ENCODE data around the gene ENTPD7. TPM values are rescaled to one million over a fixed set of nuclear protein-coding genes. Genes with fewer than 3 reads are reported as not detected.

Gene ENTPD7
- total and polyA plus RNA-seq, 2 of the 8 experiments (the other 6 are each of a cell fraction or from before 2014, with no cell fraction given) = 5.0 to 15.6 TPM

GRCh38 chr10:99648717-99649116 is 10.6 kb upstream of the ENTPD7 start:
- H3K14ac ChIP-seq (ENCODE audit: insufficient read length) = no peak overlapping the region
- FAIRE-seq = no peak
- H4K5ac ChIP-seq (ENCODE audit: insufficient read length, low read depth, low read length) = no peak overlapping the region
- TF ChIP-seq POU5F1 (IDR thresholded peaks at IDR 0.05; ENCODE audit: low read depth, low read length) = no peak
- TF ChIP-seq E2F6 (IDR thresholded peaks at IDR 0.05) = no peak
- TF ChIP-seq SIX5 (IDR thresholded peaks at IDR 0.05; ENCODE audit: low read depth, low read length) = no peak
- TF ChIP-seq RXRA (IDR thresholded peaks at IDR 0.05; ENCODE audit: insufficient read depth, low read depth, low read length) = no peak
- TF ChIP-seq TEAD4 (IDR thresholded peaks at IDR 0.05; ENCODE audit: low read depth, low read length) = no peak
- no peak for TF ChIP-seq CREB1 (IDR thresholded peaks at IDR 0.05)
- TF ChIP-seq CEBPB (IDR thresholded peaks at IDR 0.05; ENCODE audit: low read depth, low read length) = no peak
- TF ChIP-seq SIRT6 (IDR thresholded peaks at IDR 0.05; ENCODE audit: low read length) = no peak
- TF ChIP-seq CTCF (IDR thresholded peaks at IDR 0.05; ENCODE audit: control extremely low read depth in 1 of 3, insufficient read depth in 1 of 3, low read depth in 1 of 3, low read length in 3 of 3) = no peak
- TF ChIP-seq KDM1A (IDR thresholded peaks at IDR 0.05; ENCODE audit: borderline replicate concordance, low read length) = no peak
- TF ChIP-seq NRF1 (IDR thresholded peaks at IDR 0.05; ENCODE audit: low read depth, low read length) = no peak
- TF ChIP-seq FOSL1 (IDR thresholded peaks at IDR 0.05; ENCODE audit: insufficient read depth, low read depth, low read length) = no peak
- no peak for TF ChIP-seq CBX8 (IDR thresholded peaks at IDR 0.05; ENCODE audit: borderline replicate concordance, low read depth, low read length)

More at GRCh38 chr10:99648717-99649116, 10.6 kb upstream of the ENTPD7 start:
- Histone ChIP-seq H2AK5ac (ENCODE audit: low read depth, low read length) (no peak overlapping the region), H3K23me2 (ENCODE audit: low read depth, low read length) (no peaks in the 10 kb centered on the region), H4K20me1 (replicated peaks in 1 of 2; ENCODE audit: control insufficient read depth in 1 of 2, insufficient read depth in 2 of 2, low read length in 2 of 2) (no peaks in the 10 kb centered on the region), H2BK120ac (replicated peaks; ENCODE audit: low read depth, low read length) (no peak overlapping the region), H2BK12ac (ENCODE audit: low read depth, low read length) (no peak overlapping the region), H3K79me2 (ENCODE audit: control insufficient read depth in 1 of 2, insufficient read depth in 2 of 2, low read length in 2 of 2) (no peaks in the 10 kb centered on the region), H3K4me3 (ENCODE audit: extremely low read depth in 1 of 4, insufficient read depth in 2 of 4, low read depth in 3 of 4, low read length in 4 of 4) (no peak overlapping the region), H3K18ac (ENCODE audit: extremely low read depth, low read length) (no peak overlapping the region), H3K27ac (ENCODE audit: low read depth, low read length) (no peak overlapping the region), H4K8ac (ENCODE audit: extremely low read depth, insufficient read depth, low read length) (no peak overlapping the region), H2BK15ac (ENCODE audit: low read length) (no peak overlapping the region), H3K79me1 (ENCODE audit: low read depth, low read length) (no peaks in the 10 kb centered on the region), H3K9me3 (ENCODE audit: insufficient read depth in 2 of 2, low read depth in 1 of 2, low read length in 1 of 2) (peaks cover 0 to 4% of the 10 kb centered on the region in 2 experiments; a peak in 1 of 4 replicates), H3K9ac (replicated peaks in 1 of 4; ENCODE audit: extremely low read depth in 1 of 4, low read depth in 3 of 4, low read length in 3 of 4) (no peak overlapping the region), H2BK5ac (ENCODE audit: low read depth, low read length) (no peak overlapping the region), H3K36me3 (ENCODE audit: control insufficient read depth in 2 of 4, insufficient read depth in 4 of 4, low read length in 3 of 4) (no peaks in the 10 kb centered on the region), H3K4ac (replicated peaks; ENCODE audit: insufficient read length, low read depth, low read length) (no peak overlapping the region), H3K4me1 (replicated peaks in 1 of 4; ENCODE audit: control insufficient read depth in 3 of 4, insufficient read depth in 4 of 4, low read length in 3 of 4) (no peaks in the 10 kb centered on the region), H3K27me3 (replicated peaks in 1 of 4; ENCODE audit: control insufficient read depth in 3 of 4, extremely low read depth in 1 of 4, insufficient read depth in 3 of 4, low read length in 3 of 4) (no peaks in the 10 kb centered on the region; a peak in 1 of 7 replicates), H3K23ac (ENCODE audit: insufficient read length) (no peak overlapping the region), H3K4me2 (ENCODE audit: insufficient read depth in 1 of 2, low read depth in 2 of 2, low read length in 2 of 2) (no peak overlapping the region), H2AFZ (ENCODE audit: low read length) (no peak overlapping the region), H4K91ac (replicated peaks; ENCODE audit: insufficient read length, low read length) (no peak overlapping the region), H3K56ac (replicated peaks; ENCODE audit: insufficient read length, low read depth, low read length) (no peak overlapping the region), H2BK20ac (ENCODE audit: low read length) (no peak overlapping the region)
- DNase-seq (ENCODE audit: low read depth in 1 of 2, low spot score in 2 of 2) = no peak
- 5% methylated on average over 1 of the region's 1 CpG; no CpG with 5 or more reads in 1 of the 2 experiments for WGBS, 2 experiments (ENCODE audit: extremely low coverage in 1 of 2, insufficient coverage in 1 of 2, insufficient read length in 1 of 2, insufficient replicate concordance in 2 of 2, low coverage in 1 of 2, low lambda C conversion rate in 2 of 2, missing lambda C conversion rate in 1 of 2)
- ChIA-PET CTCF (ENCODE audit: partially characterized antibody) (no interaction called here), POLR2A (ENCODE audit: partially characterized antibody) (no interaction called here)
